CD4-positive, alpha-beta T cell treated with Interleukin-6 for 4 hours (primary cell): ENCODE results near the gene DAAM2.

Source experiments
- DNase-seq: peaks from one replicate; pipeline ENCODE4 v3.0.0-alpha.2; 2020; ENCODE audit warnings: mixed read lengths

The DAAM2 gene

DNA sequence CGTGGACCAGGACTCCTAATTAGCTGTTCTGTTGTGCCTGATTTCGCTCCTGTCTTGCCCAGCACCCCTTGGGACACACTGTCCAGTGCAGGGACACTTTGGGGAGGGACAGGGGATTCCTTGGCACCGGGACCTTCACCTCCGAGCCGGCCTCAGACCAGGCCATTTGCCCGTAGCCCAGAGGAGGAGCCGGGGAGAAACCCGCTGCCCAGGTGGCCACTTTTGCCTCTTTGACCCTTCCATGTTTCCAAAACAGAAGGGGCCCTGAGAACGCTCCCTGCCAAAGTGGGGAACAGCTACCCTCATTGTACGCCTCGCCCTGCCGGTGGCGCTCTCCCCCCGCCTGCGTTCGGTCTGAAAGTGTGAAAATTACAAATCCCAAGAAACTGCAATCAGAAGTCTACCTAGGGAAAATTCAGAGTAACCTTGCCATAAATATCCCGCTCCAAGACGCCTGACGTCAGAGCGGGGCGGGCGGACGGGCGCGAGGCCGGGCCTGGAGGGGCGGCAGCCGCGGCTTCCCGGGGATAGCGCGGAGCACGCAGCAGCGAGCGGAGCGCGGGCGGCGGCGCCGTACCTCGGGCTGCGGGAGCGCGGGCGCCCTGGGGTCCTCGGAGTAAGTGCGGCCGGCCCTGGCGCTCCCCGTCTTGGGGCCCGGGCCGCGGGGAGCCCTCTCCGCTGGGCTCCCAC is at the start of gene DAAM2:
TSS of gene DAAM2 (plus strand) at position 527 of the 690 bp plus-strand sequence. CDS start 63,927 bp downstream, outside the sequence.
- DNase-seq: no peak

DNA sequence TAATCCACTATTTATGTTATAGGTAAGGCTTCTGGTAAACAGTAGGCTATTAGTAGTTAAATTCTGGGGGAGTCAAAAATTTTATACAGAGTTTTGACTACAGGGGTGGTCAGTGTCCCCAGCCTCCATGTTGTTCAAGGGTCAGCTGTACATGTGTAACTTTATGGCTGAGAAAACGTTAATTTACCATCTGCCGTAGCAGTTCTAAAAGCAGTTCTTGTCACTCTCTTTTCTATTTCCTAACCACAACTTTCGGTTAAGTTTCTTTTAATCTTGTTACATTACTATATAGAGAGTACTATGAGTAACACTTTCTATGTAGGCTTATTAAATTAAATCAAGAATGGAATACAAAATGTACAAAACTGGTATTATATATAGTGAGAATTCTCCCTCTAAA is 45.4 kb upstream of the DAAM2 start:
- DNase-seq: no peak

DNA sequence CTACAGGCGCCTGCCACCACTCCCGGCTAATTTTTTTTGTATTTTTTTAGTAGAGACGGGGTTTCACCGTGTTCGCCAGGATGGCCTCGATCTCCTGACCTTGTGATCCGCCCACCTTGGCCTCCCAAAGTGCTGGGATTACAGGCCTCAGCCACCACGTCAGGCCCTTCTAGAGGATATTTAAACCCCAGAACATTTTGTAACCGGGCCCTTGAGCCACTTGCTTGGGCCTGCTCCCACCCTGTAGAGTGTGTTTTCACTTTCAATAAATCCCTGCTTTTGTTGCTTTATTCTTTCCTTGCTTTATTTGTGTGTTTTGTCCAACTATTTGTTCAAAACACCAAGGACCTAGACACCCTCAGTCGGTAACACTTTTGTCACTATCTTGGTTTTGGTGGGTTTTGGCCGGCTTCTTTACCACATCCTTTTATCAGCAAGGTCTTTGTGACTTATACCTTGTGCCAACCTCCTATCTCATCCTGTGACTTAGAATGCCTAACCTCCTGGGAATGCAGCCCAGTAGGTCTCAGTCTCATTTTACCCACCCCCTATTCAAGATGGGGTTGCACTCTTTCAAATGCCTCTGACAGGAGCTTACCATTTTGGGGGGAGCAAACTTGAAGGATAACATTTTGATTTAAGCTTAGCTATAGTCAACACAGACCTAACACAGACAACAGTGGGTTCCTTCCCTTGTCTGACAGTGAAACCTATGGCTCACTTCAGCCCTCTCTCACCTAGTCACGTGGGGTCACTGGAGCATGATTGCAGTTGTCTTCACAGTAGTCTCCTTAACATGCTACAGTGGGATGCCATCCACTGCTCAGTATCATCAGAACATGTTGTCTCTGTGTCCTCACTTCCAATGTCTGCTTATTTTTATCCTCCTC is 39.1 kb upstream of the DAAM2 start:
- no peak for DNase-seq

DNA sequence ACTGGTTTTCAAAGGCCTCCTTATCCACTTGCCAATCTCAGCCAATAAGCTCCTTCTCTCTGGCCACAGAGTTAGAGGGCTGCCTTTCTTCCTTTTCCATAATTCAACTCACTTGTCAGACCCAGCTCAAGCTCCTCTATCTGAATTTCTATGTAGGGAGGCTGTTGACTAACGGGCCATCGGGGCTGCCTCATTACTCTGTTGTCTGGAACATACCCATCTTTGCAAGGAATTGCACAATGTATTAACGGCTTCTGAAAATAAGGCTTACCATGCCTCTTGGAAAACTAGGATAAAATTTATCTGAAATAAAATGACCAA is 38.5 kb upstream of the DAAM2 start:
- DNase-seq: no peak

DNA sequence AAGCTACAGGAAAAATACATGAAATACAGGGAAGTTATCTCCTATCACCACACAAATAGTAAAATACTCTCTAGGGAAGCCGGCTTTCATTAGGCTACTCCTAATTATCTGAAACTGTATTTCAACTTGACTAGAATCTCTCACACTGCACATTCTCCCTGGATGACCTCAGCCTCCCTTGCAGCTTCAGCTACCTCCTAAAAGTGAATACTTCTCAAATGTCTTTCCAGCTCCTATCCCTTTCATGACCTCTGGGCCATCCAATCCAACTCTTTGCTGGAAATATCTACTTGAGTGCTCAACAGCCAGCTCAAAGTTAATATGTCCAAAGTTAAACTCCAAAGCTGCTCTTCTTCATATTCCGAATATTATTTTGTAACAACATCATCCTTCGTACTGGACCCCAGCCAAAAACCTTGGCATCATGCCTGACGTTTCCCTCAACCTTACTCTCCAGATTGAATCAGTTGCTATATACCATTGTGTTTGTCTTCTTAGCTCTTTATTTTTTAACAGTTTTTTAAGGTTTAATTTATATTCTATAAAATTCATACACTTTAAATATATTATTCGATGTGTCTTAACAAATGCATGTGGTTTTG is 37.6 kb upstream of the DAAM2 start:
- no peak for DNase-seq

DNA sequence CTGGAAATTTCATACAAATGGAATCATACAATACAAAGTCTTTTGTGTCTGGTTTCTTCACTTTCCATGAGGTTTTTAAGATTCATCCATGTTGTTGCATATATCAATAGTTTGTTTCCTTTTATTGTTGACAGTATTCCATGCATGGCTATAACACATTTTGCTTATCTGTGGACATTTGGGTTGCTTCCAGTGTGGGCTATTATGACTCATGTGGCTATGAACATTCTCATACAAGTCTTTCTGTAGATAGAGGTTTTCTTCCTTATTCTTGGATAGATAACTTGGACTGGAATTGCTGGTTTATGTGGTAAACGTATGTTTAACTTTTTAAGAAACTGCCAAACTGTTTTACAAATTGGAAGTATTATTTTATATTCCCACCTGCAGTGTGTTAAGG is 36.9 kb upstream of the DAAM2 start:
- no peak for DNase-seq

DNA sequence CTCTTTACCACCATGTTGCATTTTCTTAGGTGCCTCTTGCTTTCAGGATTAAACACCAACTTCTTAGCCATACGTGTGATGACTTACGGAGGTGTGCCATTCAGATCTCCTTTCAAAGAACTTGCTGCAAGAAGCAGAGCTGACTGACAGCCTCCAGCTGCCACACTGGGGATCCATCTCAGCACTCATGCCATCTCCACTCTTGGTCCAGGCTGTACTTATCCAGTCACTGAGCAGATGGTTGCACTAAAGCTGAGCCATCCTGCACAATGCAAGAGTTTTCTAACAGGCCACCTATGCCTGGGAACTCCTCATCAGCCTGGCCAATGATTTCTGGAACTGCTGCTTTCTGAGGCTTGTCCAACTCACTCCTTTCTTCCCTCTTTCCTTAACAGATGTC is 35.6 kb upstream of the DAAM2 start:
- DNase-seq: no peak

DNA sequence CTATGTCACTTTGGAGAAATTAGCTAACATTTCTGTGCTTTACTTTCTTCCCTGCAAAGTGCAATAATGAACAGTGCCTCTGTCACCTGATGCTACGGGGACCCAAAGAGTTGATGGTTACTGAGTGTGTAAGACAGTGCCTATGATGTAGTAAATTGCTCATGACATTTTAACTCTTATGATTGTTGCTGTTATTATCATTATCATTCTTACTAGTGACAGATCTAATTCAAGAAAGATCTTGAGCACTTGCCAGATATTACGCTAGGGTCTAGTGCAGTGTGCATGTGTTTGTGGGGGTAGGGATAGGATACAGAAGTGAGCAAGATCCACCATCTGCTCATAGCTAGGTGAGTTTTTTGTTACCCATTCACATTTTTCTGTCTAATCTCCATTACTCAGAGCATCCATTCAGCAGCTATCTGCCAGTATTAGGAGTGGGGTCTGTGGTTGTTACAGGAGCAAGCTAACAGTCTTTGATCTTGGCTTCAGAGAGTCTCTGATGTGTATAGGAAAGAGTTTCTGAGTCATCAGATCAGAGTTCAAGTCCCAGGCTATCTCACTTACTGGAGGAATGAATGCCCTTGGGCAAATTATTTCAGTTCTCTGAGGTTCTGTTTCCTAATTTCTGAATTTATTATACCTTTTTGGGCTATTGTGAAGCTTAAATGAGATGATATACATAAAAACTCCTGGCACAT is 33.1 kb upstream of the DAAM2 start:
- DNase-seq: no peak

DNA sequence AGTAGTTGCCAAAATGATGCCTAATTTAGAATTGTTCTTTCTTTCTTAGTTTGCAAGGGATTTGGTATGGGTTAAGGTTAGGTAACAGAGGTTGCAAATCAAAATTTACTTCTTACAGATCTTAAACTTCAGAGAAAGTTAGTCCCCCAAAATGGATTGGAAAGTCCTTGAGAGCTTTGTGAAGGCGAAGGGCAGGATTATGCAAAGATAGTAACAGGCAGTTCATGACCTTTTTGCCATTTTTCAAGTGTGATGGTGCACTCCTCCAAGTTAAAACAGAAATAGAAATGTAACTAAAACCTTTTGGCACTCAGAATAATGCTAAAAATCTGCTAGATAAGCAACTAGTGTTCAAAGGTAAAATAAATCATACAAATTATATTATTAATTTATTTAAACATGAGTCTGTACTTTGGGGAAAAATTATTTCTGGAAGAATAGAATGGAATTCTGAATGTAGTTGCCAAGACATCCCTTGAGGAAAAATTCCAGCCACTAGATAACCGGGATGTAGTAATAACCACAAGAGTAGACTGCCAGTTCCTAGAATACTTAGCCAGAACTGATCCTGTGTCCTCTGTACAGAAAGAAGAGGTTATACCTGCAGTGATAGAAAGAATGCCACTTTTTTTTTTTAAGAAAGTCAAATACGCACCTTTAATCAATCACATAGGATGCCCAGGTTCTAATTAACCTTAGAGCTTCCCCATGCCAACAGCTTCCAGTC is 31.8 kb upstream of the DAAM2 start:
- DNase-seq: no peak

DNA sequence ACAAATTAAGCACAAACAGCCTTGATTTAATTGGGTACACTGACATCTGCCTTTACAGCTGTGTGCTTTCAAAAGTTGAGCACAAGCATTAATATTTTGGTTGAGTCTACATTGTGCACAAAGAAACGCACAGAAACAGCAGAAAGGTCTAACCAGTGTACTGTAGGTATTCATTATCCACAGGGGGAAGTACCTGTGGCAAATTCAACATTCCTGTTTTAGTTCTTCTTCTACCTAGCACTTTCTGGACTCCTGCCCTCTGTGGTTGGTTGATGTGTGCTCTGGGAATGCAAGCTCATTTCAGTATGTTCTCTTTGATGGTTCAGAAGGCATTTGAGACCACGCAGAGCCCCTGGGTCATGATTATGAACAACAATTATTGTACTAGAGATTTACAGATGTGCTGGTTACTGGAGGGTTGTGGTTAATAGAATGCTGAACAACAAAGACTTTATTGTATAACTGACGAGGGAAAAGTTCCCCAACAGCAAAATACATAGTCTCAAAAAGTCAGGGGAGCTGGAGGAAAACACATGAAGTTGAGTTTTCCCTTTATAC is 26.6 kb upstream of the DAAM2 start:
- no peak for DNase-seq

DNA sequence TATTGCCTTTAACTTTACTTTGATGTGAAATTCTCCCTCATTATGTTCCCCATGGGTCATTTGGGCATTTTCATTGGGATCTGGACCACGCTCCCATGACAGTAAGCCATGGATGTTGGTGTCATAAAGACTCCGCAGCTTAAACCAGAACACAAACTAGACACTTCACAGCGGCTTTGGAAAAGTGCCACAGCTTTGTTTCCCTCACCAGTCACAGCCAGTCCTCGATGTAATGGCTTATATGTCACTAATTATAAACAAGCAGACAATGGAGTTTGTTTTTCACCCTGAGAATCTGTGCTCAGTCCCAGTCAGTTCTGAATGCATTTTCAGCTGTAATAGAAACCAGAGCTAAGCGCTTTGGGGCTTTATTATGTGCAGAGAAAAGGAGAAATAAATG is 23.2 kb upstream of the DAAM2 start:
- no peak for DNase-seq

DNA sequence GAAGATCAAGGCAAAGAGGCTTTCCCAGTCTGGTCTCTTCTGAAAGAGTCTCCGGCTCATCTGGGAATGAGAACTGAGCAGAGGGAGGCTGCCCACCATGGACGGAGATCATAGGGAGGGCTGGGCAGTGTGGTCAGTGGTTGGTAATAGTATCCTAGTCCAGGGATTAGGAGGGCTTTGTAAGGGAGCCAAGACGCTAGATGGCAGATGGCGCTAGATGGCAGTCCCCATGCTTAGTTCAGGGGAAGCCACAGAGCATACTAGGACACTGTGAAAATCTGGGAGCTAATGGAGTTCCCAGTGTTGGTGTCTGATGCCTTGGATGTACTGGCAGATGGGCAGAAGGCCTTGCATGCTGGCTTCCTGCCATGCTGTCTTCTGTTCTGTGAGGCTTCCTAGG is 21.7 kb upstream of the DAAM2 start:
- no peak for DNase-seq

DNA sequence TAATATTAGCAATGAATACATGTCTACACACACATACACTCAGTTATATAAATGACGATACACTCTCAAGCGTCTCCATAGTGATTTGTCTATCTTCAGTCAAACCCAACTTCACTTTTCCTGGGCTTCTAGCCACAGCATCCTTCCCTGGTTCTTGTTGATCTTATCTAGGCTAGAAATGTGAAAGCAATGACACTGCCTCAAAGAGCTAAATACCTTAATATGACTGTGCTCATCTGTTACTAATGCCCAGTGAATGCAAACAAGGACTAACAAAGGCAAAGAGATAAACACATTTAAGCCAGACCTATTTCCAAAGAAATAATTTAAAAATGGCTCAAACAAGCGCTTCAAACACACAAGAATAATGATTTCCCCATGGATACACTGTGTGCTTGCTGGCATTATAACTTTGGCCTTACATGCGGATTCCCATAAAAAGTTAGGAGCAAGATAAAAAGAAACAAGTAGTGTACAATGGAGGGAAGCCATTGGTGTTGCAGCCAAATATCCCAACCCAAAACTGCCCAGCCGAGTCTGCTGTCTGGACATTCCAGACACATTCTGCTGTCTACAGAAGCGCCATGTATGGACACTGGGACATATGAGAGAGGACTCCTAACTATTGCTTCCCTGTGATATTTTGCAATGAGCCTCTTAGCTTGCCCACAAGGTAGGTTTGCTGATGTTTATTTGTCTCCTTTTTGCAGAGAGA is 19.5 kb upstream of the DAAM2 start:
- DNase-seq: no peak

DNA sequence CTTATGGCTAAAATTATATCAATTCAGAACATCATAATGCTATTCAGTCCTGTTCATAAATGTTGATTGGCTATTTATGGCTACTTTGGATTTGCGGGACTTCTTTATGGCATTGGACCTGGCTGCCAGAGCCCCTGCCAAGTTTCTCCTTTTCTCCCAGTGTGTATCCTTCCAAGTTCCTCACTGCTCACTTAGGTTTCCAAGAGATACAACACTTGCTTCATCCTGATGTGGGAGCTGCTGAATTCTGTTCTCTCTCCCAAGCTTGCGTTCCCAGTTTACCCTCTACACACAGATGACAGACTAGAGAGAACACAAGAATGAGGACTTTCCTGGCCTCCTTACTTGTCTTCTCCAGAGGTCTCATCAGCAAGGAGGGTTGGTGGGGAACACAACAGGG is 18.4 kb upstream of the DAAM2 start:
- no peak for DNase-seq

DNA sequence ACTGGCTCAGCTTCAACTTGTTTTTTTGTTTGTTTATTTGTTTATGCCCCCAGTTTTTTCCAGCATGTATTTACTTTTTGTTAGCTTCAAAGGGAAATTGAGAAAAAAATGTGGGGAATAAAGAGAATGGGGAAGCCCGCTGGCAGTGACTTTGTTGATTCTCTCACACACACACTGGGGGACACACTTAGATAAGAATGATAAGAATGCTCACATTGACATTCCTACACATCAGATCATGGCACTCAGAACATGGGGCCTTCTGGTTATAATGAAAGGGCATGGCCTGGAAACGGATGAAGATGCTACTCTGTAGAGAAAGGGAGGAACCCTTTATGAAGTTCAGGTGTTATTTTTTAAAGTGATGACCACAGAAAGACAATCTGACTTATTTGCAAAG is 15.6 kb upstream of the DAAM2 start:
- DNase-seq: no peak

DNA sequence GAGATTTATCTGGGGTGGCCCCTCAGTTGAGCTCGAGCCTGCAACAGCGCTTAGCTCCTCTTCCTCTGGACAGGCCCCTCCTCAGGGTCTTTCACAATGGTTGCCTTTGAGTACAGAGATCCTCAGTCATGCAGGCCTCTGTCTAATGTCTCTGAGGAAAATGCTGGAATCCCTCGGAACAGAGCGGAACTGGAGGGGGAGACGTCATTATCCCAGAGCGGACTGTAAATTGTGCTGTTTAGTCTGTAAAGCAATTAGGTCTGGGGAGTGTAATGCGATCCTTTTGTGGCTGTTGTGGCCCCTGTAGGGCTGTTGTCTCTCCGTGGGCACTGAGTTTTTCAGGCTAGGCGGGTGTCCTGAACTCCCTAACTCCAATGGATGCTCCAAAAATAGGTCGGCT is 15.0 kb upstream of the DAAM2 start:
- no peak for DNase-seq

DNA sequence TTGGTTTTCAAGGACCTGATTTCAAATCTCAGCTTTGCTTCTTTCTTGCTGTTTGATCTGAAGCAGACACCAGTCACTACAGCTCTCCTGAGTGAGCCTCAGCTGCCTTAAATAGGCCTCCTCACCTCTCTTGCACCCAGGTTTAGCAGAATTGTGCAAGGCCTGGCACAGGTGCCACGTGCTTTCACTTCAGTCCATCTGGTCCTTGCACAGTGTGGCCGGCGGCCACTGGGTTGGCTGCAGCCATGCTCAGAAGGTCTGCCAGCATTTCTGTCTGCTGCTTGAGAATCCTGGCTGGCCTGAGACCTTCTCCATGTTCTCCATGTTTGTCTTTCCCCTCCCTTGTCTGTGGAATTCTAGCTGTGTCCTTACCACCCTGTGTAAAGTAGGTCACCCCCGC is 14.5 kb upstream of the DAAM2 start:
- DNase-seq: no peak

DNA sequence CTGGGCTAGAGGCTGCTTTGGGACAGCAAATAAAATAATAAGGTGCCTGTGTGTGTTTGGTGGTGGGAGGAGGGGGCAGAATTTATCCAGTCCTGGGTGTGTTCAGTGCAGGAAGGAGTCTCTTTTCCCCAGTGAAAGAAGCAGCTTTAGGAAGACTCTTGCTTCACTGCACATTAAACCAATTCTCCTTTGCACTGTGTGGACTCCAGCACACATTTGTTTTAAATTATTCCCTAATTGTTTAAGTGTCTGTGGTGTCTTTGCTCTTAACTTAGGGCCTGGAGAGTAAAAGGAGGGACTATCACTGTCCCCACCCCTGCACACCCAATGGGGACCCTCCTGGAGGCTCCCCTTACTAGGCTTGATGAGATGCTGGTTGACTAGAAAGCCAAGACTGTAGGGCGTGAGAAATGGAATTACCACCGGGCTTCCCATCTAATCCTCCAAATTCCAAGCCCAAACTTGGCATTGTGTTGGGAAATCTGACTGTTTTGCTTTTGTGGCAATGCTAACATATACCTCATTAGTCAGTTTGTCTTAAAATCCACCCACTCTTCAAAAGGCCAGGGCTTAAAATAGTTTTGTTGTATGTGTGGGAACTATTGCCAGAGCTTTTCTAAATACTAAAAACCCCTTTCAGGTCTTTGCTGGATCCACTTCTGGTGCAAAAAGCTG is 13.5 kb upstream of the DAAM2 start:
- no peak for DNase-seq

DNA sequence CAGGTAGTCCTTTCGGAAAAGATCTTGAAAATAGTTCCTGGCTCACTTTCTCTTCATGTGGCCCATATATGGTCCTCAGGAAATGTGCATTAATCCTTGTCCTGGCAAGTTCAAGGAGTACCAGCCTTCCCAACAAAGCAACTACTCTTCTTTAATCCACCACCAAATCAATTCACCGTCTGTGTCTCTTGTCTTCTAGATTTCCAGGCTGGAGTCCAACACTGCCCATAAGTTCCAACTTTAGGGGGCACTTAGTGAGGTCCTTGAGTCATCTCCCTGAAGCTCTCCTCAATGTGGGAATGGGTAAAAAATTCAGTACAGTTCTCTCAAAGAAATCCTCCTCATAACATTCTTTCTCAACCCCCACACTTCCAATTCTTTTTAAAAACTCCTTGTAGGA is 6.9 kb upstream of the DAAM2 start:
- no peak for DNase-seq

DNA sequence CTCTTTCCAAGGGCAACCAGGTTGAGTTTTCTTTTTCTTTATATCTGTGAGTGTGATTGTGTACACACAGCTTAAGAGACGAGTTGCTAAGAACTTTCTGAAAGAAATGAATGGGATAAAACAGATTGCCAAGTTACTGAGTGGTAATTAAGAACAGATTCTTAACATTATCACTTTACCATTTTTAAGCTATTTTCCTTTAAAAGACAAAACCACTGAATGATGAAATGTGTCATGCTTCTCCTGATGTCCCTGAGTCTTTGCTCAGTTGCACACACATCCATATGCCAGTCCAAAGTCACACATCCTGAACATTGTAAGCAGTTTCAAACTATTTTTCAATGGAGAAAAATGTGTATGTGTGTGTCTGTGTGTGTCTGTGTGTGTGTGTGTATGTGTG is 5.5 kb upstream of the DAAM2 start:
- no peak for DNase-seq

DNA sequence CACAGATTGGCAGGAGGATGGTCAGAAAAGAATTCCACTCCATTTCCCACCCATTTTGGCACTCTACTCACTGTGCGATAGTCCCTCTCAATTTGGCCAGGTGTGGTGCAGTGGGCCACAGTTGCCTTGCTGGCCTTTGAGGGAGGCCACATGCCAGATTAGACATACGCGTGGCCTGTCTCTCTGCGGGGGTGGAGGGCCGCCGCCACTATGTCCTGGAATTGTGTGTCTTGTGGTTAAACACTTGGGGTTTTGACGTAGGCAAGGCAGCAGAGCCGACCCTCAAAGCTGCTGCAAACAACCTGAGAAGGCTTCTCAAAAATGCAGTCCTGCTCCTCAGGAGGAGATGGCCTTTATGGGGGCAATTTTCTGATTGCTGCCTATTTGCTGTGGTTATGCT is 4.9 kb upstream of the DAAM2 start:
- DNase-seq: no peak
